EH (cell line): Measurements from ENCODE around the gene HES3.
"Not testable (repeated sequence)": the region's sequence is repeated elsewhere in the genome, so short reads cannot be mapped to it uniquely, and the experiment has no call there.

Source experiments
- DNase-seq: peaks from one replicate; pipeline ENCODE4 v3.0.0-alpha.2; 2015; ENCODE audit warnings: low read depth

Gene HES3

GRCh38 chr1:6219641-6220040 is 24.3 kb upstream of the HES3 start:
- DNase-seq: not testable (repeated sequence)

DNA sequence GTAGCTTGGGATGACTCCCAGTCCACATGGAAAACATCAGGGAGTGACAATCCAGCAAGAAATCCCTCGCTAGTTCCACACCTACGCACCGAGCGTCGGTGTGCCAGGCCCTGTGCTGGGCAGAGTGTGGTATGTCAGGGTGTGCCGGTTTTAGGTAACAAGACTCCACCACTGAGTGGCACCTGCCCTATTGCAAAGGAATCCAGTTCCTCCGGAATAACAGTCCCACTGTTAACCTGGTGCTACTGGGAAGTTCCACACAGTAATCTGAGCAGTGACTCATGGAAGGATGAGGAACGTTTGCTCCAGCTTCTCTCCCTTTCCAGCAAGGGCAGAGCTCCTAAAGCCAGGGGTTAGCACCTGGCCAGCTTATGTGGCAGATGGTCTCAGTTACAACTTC is 23.7 kb upstream of the HES3 start:
- DNase-seq: no peak

GRCh38 chr1:6221210-6221784 is 22.7 kb upstream of the HES3 start:
- DNase-seq: no peak

DNA sequence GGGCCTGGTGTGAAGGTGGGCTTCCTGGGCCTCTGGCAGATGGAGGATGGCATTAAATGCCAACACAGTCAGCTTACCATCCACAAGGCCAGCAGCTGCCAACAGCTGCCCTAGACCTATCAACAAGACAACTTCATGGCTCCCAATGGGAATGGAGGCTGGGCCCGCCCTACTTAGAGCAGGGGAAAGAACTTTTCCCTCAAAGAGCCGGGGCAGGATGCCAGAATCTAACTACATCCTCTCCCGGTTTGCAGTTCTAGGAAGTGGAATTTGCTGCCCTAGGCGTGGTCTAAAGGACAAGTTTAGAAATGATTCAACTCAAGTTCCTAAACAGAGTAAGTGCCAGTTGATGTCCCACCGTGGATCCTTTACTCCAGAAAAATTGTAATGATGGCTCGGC is 21.3 kb upstream of the HES3 start:
- peak; percentile 70 for DNase-seq

DNA sequence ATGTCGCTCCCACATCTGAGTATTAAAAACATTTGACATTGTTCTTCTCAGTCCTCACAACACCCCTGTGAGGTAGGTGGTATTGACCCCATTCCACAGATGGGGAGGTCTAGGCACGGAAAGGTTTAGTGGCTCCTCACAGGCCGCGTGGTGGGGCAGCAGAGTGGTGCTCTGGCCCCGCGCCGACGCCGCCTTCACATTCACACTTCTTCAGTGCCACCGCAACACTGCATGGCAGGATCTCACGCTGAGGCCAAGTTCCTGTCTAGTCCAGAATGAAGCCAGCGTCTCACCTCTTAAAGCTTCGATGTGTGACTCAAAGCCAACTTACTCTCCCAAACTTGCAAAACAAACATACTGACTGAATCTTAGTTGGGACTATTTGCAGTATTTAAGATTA is 20.4 kb upstream of the HES3 start:
- DNase-seq: no peak

DNA sequence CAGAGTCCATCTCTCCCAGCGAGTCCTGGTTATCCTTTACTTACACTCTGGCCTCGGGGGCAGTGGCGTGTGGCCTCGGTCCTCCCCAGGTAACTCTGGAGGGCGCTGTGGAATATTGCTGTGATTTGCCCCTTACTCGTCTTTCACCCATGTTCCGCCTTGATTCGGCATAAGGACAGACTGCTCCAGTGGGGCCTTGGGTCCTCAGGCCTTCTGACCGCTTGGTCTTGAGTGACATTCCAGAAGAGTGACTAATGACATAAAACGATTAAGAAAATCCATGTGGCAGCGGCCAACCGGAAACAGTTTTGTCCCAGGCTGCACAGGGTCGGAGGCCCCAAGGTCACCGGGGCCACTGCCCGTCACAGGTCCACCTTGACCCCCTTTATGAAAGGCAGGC is 19.3 kb upstream of the HES3 start:
- DNase-seq: peak; percentile 31

DNA sequence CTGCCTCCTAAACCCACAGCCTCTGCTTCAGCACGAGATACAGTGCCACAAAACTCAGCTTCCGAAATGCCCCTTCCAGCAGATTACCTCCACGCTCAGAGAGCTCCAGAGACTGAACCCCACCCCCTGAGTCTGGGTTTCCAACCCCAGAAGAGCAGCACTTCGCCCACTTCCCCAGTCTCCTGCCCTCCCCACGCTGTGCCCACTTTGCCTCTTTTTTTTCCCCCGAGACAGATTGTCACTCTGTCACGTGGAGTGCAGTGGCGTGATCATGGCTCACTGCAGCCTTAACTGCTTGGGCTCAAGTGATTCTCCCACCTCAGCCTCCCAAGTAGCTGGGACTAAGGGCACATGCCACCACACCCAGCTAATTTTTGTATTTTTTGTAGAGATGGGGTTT is 18.3 kb upstream of the HES3 start:
- no peak for DNase-seq

- DNase-seq: no peak
Measured at GRCh38 chr1:6233376-6233775, 10.6 kb upstream of the HES3 start.

DNA sequence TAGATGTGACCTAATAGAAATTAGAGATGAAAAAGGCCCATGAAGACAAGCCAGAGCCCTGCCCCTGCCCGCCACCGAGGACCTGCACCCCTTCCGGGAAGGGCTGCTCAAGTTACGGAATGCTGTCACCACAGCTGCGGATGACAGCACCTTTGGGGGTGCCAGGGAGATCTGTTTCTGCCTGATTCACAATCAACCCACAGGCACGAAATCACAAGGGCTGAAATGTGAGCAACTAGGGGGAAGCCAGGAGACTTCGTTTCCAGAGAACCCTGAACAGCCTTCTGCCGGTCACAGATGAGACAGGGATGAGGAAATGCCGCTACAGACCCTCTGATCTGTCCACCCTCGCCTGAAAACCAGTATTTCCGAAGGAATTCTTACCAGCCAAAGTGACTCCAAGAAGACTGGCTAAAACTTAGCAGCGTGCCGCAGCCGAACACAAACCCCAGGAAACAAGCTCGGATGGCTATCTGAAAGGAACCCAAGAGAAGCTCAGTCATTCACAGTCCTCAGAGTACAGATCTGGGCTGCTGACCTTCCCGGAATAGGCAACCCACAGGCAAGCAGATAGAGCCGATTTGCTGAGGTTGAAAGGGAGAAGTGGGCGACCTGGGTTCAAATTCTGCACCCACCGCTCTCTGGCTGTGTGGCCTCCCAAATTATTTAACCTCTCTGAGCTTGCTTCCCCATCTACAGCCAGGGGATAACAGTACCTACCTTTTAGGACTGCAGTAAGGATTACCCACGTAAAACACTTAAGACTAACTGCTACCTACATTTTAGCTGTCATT is 9.3 kb upstream of the HES3 start:
- DNase-seq: peak; percentile 40

DNA sequence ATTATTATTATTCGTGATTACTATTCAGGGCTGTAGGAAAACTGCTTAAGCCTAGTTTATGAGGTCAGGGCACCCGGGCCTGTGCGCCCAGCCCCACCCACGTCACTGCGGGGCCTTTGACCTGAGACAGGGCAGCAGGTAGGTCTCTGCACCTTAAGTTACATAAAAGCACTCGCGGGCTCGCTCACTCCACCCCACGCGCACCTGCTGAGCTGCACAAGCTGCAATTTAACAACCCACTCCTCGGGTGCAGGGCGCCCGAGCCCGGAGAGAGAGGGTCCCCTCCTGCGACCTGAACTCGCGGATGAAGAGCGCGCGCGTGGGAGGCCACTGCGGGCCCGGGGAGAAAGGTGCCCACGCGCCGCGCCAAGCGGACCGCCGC is 8.7 kb upstream of the HES3 start:
- DNase-seq: no peak

GRCh38 chr1:6237093-6237492 is 6.9 kb upstream of the HES3 start:
- no peak for DNase-seq

DNA sequence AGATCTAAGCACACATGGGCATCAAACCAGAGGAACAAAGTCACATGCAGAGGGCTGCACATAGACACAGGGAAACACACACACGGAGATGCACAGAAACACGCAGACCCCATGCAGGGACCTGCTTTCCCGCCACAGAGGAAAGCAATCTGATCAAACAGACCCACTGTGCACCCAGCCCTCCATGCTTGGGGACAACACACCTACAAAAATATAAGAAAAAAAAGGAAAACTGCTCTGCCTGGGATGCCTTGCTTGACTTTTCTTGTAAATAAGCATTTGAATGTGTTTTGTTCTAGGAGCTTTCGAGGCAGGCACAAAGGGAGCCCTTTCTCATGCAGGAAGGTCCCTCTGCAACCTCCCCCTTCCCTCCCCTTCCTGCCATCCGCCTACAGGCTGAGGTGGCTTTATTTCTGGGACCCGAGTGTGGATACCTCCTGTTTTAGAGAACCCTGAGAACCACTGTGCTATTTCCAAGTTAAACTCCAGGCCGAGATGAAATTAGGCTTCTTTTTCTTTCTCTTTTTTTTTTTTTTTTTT is 4.7 kb upstream of the HES3 start:
- DNase-seq: no peak

- peak; percentile 66 for DNase-seq
Measured at GRCh38 chr1:6239950-6240768, 3.8 kb upstream of the HES3 start.

DNA sequence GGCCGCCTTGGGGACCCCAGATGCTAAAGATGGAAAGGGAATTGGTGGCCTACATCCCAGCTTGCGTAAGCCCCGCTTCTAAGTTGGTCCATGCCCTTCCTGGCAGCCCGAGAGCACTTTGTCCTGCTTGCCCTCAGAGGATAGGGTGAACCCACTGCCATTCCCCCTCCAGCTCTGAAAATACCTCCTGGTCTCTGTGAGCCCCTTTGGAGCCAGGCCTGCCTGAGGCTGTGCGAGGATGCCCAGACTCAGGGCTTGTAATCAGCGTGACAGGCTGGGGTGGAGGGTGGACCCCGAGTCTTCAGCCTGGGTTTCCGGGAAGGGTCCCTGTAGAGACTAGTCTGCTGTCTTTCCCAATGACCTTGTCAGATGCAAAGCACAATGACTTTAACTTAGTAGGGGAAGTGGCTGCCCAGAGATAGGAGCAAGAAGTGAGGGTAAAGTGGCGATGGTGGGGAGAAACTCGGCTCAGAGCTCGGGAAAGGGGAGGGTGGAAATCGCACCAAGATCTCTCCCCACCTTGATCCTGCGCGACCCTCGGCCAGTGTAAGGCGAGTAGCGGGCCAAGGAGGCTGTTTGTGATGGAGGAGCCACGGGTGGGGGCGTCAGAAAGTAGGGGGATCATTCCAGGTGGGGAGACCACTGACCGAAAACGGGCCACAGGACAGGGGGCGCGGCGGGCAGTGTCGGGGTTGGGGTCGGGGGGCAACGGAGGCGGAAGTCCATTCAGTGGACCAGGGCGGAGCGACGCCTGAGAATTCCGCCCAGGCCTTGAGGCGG is 2.7 kb upstream of the HES3 start:
- no peak for DNase-seq

- DNase-seq: no peak
Measured at GRCh38 chr1:6241887-6242740, 1.9 kb upstream of the HES3 start.

GRCh38 chr1:6243053-6243834 is 735 bp upstream of the HES3 start:
- no peak for DNase-seq

DNA sequence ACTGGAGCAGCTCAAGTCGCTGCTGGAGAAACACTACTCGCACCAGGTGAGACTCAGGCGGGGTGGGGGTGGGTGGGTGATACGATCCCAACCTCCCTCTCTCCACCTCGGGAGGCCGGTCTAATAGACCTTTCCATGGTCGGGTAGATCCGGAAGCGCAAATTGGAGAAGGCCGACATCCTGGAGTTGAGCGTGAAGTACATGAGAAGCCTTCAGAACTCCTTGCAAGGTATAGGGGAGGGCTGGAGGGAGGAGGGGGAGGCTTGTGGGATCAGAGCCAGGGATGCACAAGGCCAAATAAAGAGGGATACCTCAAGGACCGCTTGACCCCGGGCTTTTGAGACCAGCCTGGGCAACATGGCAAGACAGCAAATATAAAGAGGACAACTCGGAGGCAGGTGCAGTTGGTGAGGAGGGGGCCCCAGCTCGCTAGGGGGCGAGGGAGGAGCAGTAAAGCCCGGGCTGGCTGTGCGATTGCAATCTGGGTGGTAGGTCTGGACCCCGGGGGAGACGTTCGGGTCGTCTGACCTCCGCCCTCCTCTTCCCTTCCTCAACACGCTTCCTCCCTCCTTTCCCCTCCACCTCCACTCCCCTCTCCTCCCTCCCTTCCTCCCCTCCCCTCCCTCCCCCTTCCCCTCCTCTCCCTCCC is 546 bp downstream of the HES3 start:
- DNase-seq: no peak

DNA sequence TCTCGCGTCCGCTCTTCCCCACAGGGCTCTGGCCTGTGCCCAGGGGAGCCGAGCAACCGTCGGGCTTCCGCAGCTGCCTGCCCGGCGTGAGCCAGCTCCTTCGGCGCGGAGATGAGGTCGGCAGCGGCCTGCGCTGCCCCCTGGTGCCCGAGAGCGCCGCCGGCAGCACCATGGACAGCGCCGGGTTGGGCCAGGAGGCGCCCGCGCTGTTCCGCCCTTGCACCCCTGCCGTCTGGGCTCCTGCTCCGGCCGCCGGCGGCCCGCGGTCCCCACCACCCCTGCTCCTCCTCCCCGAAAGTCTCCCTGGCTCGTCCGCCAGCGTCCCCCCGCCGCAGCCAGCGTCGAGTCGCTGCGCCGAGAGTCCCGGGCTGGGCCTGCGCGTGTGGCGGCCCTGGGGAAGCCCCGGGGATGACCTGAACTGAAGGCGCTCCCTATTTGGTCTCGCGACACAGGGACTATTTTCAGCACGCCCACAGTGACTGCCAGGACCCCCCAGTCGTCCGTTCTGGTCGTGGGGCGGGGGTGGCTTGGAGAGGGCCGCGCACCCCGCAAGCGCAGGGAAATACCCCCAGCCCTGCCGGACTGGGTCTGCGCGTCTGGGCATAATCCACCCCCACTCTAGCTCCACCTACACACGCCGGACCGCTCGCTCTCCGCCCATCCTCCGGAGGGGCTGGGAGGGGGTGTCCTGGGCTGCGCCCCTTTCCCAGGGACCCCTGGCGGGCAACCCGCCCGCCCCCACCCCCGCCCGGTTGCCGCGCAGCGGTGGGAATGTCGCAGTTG is 1.3 kb downstream of the HES3 start:
- peak; percentile 78 for DNase-seq
